HG02885 (cell line): ENCODE measurements around the gene ELN.

Experiments
- ATAC-seq: cut with Tn5 transposase; IDR thresholded peaks from one replicate; pipeline ENCODE4 v1.9.1; 2021; ENCODE audit warnings: mild to moderate bottlenecking; ENCODE audit not compliant: unreplicated experiment, poor library complexity

ELN gene

DNA sequence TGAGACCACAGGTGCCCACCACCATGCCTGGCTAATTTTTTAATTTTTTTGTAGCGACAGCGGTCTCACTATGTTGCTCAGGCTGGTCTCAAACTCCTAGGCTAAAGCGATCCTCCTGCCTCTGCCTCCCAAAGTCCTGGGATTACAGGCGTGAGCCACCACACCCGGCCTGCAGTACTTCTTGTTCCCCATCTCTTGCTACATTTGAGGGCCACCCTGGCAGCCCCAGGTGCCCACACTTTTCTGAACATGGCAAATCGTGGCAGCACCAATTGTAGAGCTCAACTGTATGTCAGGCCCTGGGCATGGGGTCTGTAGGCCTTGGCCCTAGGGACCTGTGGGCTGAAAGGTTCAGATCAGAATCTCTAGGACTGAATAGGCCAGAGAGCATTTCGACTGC is 30.5 kb downstream of the ELN start:
- no peak for ATAC-seq

DNA sequence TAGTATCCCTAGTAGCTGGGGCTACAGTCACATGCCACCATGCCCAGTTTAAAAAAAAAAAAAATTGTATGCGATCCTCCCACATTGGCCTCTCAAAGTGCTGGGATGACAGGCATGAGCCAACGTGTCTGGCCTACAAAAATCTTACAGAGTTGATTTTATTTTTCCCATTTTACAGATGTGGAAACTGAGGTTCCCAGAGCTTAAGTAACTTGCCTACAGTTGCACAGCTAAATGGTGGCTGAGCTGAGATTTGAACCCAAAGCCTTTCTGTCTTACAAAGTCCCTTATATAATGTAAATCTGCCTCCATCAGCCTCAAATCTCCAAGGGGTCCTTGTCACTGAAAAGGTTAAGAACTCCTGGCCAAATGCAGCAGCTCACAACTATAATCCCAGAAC is 31.1 kb downstream of the ELN start:
- ATAC-seq = no peak

DNA sequence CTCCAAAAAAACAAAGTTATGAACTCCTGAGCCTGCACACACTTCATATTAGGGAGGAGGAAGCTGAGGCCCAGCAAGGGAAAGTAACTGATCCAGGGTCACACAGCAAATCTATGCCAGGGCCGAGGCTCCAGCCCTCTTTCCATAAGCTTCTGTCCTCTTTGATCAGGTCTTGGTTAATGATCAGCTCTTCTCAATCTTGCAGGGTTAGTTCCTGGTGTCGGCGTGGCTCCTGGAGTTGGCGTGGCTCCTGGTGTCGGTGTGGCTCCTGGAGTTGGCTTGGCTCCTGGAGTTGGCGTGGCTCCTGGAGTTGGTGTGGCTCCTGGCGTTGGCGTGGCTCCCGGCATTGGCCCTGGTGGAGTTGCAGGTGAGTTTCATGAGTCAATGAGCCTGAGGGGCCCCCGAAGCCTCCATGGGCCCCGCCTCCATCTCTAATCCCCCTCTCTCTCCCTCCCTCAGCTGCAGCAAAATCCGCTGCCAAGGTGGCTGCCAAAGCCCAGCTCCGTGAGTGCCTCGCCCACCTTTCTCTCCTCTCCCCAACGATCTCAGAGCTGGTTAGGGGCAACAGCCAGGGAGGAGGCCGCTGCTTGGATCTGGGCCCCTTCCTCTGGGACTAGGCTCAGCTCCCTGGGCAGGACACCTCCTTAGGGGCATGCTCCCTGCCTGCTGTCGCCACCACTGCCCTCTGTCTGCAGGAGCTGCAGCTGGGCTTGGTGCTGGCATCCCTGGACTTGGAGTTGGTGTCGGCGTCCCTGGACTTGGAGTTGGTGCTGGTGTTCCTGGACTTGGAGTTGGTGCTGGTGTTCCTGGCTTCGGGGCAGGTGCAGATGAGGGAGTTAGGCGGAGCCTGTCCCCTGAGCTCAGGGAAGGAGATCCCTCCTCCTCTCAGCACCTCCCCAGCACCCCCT is 32.0 kb downstream of the ELN start:
- ATAC-seq = no peak

DNA sequence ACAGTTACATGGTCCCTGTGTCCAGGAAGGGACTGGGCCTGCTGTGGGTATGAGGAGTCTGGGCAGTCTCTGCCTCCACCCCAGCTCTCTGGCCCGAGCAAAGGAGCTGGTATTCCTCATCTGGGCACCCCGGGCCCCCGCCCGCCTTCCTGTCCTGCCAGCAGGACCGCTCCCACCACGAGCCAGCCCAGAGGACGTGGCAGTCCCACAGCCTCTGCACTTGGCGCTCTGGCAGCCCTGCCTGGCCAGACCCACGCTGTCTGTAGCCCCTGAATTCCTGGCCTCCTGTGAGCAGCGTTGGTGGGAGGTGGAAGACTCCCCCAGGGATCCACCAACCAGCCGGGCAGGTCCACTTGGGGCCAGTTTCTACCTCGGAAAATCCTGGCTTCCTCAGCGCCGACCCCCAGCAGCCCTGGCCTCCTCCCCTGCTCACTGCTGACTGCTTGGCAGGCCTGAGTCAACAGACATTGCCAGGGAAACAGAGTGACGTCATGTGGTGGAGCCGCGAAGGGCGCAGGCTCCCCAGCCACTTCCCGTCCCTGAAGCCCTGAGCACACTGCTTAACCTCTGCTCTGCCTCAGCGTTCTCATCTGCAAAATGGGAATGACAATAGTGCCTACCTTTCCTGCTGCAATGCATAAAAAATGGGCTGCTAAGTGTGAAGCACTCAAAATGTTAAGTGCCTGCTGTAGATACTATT is 34.0 kb downstream of the ELN start:
- ATAC-seq = peak; percentile 79

DNA sequence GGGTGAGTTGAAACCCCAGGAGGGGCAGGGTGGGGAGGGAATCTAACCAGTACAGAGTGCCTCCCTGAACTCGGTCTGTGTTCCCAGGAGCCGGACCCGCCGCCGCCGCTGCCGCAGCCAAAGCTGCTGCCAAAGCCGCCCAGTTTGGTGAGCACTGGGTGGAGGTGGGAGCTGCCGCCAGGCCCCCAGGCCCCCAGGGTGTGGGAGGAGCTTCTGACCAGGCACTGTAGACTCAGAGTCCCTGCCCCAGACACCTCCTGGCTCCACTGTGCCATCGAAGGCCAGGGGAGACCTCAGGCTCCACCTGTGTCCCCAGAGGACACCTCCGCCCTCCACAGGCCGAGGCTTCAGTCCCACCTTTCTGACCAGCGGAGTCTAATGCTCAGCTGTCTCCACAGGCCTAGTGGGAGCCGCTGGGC is 35.3 kb downstream of the ELN start:
- ATAC-seq = no peak

DNA sequence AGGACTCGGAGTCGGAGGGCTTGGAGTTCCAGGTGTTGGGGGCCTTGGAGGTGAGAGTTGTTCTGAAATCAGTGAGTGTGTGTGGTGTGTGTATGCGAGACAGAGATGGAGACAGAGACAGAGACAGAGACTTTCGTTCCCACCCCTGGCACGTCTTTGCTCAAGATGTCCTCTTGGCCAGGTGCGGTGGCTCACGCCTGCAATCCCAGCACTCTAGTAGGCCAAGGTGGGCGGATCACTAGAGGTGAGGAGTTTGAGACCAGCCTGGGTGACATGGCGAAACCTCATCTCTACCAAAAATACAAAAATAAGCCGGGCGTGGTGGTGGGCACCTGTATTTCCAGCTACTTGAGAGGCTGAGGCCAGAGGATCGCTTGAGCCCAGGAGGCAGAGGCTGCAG is 35.7 kb downstream of the ELN start:
- ATAC-seq = no peak

DNA sequence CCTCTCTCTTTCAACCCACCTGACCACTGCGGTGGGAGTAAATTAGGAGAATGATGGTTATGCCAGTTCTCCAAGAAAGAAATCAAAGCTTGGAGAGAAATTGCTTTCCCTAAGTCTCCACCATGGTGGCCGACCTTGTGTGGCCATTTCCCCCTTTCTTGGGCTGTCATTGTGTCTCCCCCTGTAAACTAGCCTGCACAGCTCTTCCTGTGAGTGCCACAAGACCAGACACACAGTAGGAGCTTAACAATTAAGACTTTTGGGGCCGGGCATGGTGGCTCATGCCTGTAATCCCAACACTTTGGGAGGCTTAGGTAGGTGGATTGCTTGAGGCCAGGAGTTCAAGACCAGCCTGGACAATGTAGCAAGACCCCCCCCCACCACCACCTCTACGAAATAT is 36.7 kb downstream of the ELN start:
- ATAC-seq = no peak

DNA sequence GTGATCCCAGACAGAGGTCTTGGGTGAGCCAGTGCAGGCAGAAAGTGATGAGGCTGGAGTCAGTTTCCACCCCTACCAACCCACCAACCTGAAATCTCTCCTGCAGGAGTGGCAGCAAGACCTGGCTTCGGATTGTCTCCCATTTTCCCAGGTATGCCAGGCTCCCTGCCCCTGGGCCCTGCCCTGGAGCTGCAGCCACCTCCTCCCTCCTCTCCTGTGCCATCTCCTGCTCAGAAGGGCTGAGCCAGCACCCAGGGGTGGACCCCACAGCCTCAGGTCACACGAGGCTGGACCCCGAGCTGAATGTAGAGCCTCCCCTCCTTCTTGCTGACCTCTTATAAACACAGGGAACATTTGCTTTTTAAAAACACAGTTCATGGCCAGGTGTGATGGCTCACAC is 38.7 kb downstream of the ELN start:
- no peak for ATAC-seq

DNA sequence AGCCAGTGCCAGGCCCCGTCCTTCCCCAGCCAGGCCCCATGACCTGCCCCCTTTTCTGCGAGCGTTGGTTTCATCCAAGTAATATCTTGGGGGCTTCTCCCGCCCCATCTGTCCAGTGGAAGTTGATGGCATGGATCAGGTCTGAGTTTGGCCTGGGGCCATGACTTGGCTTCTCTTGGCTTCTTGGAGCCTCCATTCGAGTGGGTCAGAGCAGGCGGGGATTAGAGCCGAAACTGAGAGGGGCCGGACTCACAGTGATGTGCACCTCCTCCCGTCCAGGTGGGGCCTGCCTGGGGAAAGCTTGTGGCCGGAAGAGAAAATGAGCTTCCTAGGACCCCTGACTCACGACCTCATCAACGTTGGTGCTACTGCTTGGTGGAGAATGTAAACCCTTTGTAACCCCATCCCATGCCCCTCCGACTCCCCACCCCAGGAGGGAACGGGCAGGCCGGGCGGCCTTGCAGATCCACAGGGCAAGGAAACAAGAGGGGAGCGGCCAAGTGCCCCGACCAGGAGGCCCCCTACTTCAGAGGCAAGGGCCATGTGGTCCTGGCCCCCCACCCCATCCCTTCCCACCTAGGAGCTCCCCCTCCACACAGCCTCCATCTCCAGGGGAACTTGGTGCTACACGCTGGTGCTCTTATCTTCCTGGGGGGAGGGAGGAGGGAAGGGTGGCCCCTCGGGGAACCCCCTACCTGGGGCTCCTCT is 40.6 kb downstream of the ELN start:
- ATAC-seq = no peak

DNA sequence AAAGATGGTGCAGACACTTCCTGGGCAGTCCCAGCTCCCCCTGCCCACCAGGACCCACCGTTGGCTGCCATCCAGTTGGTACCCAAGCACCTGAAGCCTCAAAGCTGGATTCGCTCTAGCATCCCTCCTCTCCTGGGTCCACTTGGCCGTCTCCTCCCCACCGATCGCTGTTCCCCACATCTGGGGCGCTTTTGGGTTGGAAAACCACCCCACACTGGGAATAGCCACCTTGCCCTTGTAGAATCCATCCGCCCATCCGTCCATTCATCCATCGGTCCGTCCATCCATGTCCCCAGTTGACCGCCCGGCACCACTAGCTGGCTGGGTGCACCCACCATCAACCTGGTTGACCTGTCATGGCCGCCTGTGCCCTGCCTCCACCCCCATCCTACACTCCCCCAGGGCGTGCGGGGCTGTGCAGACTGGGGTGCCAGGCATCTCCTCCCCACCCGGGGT is 41.1 kb downstream of the ELN start:
- no peak for ATAC-seq

DNA sequence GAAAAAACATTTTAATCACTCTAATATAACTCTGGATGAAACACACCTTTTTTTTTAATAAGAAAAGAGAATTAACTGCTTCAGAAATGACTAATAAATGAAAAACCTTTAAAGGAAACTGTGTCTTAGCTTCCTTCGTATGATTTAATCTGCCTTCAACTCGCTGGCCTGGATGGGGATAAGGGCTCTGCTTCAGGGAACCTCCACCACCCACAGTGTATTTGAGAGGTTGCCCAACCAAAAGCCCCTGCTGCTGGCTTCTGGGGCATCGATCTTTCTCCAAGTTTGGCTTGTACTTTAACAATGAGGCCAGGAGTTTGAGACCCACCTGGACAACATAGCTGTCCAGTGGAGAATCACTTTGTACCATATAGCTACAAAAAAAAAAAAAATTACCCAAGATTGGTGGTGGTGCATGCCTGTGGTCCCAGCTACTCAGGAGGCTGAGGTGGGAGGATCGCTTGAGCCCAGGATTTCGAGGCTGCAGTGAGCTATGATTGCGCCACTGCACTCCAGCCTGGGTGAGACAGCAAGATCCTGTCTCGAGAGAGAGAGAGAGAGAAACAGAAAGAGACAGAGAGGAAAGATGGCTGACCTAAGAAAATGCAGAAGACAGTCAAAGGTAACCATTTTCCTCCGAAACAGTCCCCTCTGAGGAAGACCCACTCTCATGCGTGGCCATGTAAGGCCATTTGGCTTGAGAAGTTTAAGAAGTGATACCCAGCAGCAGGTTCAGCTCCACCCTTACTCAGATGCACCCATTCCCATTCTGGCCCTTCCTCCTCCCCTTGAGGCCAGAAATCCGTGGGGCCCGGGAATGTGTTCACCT is 42.0 kb downstream of the ELN start:
- ATAC-seq = no peak

DNA sequence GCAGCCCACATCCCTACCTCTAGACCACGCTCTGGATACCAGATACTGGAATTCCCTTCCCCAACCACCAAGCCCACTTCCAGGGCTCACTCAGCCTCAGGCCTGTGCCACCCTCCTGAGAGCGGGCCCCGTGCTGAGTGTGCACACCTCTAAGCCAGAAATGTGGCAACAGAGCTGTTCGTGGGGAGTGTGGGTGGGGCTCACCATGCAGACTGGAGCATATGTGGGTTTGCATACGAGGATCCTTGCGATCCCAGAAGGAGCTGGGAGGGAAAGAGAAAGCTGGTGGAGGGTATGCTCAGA is 42.6 kb downstream of the ELN start:
- ATAC-seq = no peak

DNA sequence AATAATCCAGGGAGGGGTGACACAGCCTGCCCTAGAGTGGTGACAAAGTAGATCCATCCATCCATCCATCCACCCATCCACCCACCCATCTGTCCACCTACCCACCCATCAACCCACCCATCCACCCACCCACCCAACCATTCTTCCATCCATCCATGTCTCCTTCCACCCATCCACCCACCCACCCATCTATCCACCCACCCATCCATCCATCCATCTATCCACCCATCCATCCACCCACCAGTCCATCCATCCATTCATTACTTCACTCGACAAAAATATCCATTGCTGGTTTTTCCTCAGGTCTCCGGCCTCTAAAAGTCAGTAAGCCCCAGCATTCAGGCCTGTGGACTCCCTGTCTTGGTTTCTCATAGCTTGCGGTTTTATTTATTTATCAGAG is 43.1 kb downstream of the ELN start:
- no peak for ATAC-seq

DNA sequence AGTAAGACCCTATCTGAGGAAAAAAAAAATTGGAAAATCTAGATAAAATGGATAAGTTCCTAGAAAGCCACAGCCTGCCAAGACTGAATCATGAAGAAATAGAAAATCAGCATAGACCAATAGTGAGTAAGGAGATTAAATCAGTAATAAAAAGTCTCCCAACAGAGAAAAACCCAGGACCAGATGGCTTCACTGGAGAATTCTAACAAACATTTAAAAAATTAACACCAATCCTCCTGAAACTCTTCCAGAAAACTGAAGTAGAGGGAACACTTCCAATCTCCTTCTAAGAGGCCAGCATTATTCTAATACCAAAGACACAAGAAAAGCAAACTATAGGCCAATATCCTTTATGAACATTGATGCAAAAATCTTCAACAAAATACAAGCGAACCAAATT is 46.8 kb downstream of the ELN start:
- no peak for ATAC-seq

DNA sequence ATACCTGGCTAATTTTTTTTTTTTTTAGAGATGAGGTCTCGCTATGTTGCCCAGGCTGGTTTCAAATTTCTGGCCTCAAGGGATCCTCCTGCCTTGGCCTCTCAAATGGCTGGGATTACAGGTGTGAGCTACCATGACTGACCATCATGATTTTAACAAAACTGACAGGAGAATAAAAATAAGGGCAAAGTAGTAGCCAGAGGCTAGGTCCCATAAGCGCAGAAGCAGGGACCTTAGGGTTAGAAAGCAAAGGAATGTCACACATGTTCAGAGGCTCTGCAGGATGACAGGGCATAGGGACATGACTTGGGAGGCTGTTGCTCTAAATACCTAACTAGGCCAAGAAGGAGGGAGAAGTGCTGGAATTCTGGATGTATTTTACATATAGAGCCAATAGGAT is 50.5 kb downstream of the ELN start:
- ATAC-seq = no peak

DNA sequence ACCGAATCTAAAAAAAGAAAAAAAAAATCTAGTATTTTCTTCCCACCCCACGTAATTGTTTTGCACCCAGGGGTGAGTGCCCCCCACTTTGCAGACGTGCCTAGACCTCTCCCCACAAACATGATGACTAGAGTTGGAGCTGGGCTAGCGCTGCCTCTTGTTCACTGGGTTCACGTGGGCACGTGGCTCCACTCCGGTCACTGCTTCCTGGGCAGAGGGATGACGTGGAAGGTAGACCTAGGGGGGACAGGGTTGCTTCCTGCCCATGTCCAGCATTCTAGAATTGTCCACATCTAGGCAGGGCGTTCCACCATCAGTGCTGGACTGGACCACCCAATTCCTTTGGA is 54.8 kb downstream of the ELN start:
- no peak for ATAC-seq

DNA sequence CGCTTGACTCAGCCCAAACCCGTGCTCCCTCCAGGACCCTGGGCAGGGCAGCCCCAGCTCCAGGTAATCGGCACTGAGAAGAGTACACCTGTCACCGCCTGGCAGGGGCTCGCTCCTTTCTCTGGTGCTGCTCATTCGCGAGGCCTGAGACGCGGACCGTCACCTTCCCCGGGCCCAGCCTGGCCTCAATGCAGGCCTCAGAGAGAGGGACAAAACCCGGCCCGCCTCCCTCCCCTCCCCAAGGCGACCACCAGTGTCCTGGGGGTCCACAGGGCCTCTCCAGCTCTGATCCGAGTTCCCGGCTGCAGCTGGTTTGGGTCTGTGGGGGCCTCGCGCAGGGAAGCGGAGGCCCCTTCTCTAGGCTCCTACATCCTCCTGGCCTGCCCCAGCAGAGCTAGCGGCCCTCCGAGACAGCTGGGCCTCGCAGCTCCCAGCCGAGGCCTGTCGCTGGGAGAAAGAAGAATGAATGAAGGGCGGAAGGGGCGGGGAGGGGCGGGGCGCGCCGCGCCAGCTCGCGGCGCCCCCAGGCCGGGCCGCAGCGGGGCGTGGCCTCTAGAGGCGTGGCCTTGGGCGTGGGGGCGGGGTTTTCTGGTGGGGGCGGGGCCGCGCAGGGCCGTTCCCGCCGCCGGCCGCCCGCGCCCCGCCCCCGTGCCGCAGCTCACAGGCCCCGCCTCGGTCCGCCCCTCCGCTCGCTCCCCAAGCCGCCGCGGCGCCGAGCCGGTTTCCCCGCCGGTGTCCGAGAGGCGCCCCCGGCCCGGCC is 55.3 kb downstream of the ELN start, which contains the start of gene LIMK1:
LIMK1 (plus strand) TSS at position 688 of the 760 bp plus-strand sequence. CDS start 187 bp downstream, outside the sequence.
- peak; percentile 77 for ATAC-seq

DNA sequence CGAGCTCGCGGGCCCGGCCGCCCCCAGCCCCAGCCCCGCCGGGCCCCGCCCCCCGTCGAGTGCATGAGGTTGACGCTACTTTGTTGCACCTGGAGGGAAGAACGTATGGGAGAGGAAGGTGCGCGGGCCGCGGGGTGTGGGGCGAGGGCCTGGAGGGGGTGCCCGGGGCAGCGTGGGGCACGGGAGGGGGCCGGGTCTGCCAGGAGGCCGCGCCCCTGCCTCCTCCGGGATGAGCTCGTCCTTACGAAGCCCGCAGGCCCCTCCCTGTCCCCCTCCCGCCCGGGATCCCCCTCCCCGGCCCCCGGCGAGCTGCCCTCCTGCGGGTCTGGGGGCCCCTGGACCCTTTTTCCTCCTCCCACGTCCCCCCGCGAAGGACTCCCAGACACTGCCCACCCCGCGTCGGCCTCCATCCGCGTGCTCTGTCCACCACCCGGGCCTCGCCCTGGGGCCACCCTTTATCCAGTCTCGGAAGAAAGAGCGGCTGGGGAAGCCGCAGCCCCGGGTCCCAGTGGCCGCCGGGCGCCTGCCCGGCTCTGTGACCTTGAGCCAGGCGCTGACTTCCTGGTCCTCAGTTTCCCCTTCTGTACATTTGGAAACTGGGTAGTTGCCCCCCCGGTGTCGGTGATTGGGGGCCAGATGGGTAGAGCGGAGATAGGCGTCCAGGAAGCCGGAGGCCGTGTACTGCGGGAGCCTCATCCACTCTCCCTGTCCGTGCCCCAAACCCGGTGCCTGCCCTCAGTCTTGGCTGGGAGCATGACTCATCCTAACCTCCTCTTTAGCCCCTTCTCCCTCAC is 56.2 kb downstream of the ELN start:
- ATAC-seq = peak; percentile 46
